ENCODE measurements around the gene RAB3IL1.

- TF ChIP-seq TAF1 (IDR thresholded peaks at IDR 0.05; ENCODE audit: borderline replicate concordance, low read depth, low read length) (no peak), POLR2A (IDR thresholded peaks at IDR 0.05; ENCODE audit: low read depth, low read length) (no peak)
These were observed 38.2 kb downstream of the RAB3IL1 start for GRCh38 chr11:61879152-61879551.
